OCI-LY1 (cell line): ENCODE results near the gene TRAPPC10.

Experiments
- H2AFZ ChIP-seq: fragments of 200-600 bp; sonication (generic), shearing (Covaris generic); 2 replicates; pipeline ENCODE4 v1.6.0; 2014; ENCODE audit warnings: antibody characterized with exemption, mild to moderate bottlenecking, low read length
- H3F3A ChIP-seq: fragments of 200-600 bp; sonication (generic), shearing (Covaris generic); 2 replicates; pipeline ENCODE4 v1.6.0; 2014; ENCODE audit warnings: mild to moderate bottlenecking, antibody characterized with exemption, low read length, moderate library complexity; ENCODE audit not compliant: insufficient read depth
- H3K27ac ChIP-seq: fragments of 200-600 bp; sonication (generic); 2 replicates; pipeline ENCODE4 v1.5.1; 2014; ENCODE audit warnings: low read length, mixed run types, mild to moderate bottlenecking, low read depth; ENCODE audit not compliant: poor library complexity, severe bottlenecking
- H3K27me3 ChIP-seq: fragments of 200-600 bp; sonication (generic); 2 replicates; pipeline ENCODE4 v1.6.0; 2014; ENCODE audit warnings: antibody characterized with exemption, mild to moderate bottlenecking, low read length, moderate library complexity; ENCODE audit not compliant: insufficient read depth
- H3K36me3 ChIP-seq: fragments of 200-600 bp; sonication (generic); 2 replicates; pipeline ENCODE4 v1.6.1; 2014; ENCODE audit warnings: mild to moderate bottlenecking, antibody characterized with exemption, low read length, moderate library complexity, mixed read lengths; ENCODE audit not compliant: insufficient read depth
- H3K4me1 ChIP-seq: fragments of 200-600 bp; sonication (generic); 2 replicates; pipeline ENCODE4 v1.5.1; 2014; ENCODE audit warnings: mild to moderate bottlenecking, low read length, moderate library complexity; ENCODE audit not compliant: insufficient read depth, severe bottlenecking
- H3K4me2 ChIP-seq: fragments of 200-600 bp; sonication (generic), shearing (Covaris generic); 2 replicates; pipeline ENCODE4 v1.6.1; 2014; ENCODE audit warnings: low read length
- H3K4me3 ChIP-seq: fragments of 200-600 bp; sonication (generic); 2 replicates; pipeline ENCODE4 v1.5.1; 2014; ENCODE audit warnings: low read length, low read depth, mild to moderate bottlenecking, mixed read lengths; ENCODE audit not compliant: poor library complexity, severe bottlenecking
- H3K79me2 ChIP-seq: fragments of 200-600 bp; shearing (Covaris generic); 2 replicates; pipeline ENCODE4 v1.6.1; 2016; ENCODE audit warnings: mixed run types, low read length, mixed read lengths; ENCODE audit not compliant: insufficient read depth
- H3K9ac ChIP-seq: fragments of 200-600 bp; sonication (generic), shearing (Covaris generic); 2 replicates; pipeline ENCODE4 v1.6.1; 2014; ENCODE audit warnings: mild to moderate bottlenecking, low read length, mixed read lengths
- H3K9me2 ChIP-seq: fragments of 200-600 bp; sonication (generic), shearing (Covaris generic); 2 replicates; pipeline ENCODE4 v1.6.1; 2014; ENCODE audit warnings: low read depth, mild to moderate bottlenecking, low read length, mixed read lengths
- H3K9me3 ChIP-seq: fragments of 200-600 bp; shearing (Covaris generic); 2 replicates; pipeline ENCODE4 v1.6.1; 2014; ENCODE audit warnings: low read length, mixed read lengths
- H4K20me1 ChIP-seq: fragments of 200-600 bp; sonication (generic), shearing (Covaris generic); 2 replicates; pipeline ENCODE4 v1.6.0; 2016; ENCODE audit warnings: mild to moderate bottlenecking, low read length; ENCODE audit not compliant: insufficient read depth
- EZH2 ChIP-seq: fragments of 200-600 bp; sonication (generic), shearing (Covaris generic); IDR thresholded peaks from 2 replicates; pipeline ENCODE4 v1.8.0; 2017; ENCODE audit warnings: borderline replicate concordance, mixed run types, mild to moderate bottlenecking, antibody characterized with exemption, low read length, moderate library complexity, mixed read lengths
- TF ChIP-seq, protein P1 (sequence below): fragments of 200-600 bp; sonication (generic), shearing (Covaris generic); IDR thresholded peaks from 2 replicates; pipeline ENCODE4 v1.5.1; 2017; ENCODE audit warnings: mild to moderate bottlenecking, antibody characterized with exemption, low read length, moderate library complexity, mixed read lengths

The TRAPPC10 gene

DNA sequence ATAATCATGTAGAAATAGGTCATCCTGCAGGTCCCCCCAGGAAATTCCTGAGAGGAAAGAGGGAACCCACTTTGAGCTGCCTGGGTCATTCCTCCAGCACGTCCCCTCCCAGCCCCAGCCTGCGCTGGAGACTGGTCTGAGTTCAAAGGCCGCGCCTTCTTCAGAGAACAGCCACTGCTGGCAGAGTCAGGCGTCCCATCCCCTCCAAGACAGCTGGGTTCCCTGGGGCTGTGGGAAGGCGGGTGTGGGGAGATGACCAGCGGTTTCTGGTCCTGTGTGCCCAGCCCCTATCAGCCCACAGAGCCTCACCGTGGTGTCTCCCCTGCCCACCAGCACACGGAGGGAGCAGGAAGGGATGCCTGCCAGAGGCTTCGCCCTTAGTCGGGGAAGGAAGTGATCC, 18.0 kb upstream of the TRAPPC10 start:
- H3F3A ChIP-seq = no peaks in the 10 kb centered on the region
- no peak overlapping the region for H3K9ac ChIP-seq
- H3K4me2 ChIP-seq = no peak overlapping the region
- peaks cover 15% of the 10 kb centered on the region; the same call in 1 of the 2 replicates for H3K27me3 ChIP-seq
- H3K4me3 ChIP-seq = no peak overlapping the region
- H3K9me3 ChIP-seq = no peaks in the 10 kb centered on the region
- H3K9me2 ChIP-seq = no peaks in the 10 kb centered on the region
- no peaks in the 10 kb centered on the region; the same call in 1 of the 2 replicates for H3K36me3 ChIP-seq
- no peaks in the 10 kb centered on the region for H4K20me1 ChIP-seq
- H3K27ac ChIP-seq = no peak overlapping the region
- H3K79me2 ChIP-seq = no peaks in the 10 kb centered on the region
- TF ChIP-seq EZH2 = no peak
- TF ChIP-seq, protein P1, sequence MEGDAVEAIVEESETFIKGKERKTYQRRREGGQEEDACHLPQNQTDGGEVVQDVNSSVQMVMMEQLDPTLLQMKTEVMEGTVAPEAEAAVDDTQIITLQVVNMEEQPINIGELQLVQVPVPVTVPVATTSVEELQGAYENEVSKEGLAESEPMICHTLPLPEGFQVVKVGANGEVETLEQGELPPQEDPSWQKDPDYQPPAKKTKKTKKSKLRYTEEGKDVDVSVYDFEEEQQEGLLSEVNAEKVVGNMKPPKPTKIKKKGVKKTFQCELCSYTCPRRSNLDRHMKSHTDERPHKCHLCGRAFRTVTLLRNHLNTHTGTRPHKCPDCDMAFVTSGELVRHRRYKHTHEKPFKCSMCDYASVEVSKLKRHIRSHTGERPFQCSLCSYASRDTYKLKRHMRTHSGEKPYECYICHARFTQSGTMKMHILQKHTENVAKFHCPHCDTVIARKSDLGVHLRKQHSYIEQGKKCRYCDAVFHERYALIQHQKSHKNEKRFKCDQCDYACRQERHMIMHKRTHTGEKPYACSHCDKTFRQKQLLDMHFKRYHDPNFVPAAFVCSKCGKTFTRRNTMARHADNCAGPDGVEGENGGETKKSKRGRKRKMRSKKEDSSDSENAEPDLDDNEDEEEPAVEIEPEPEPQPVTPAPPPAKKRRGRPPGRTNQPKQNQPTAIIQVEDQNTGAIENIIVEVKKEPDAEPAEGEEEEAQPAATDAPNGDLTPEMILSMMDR = no peak
- no peak overlapping the region for H2AFZ ChIP-seq
- no peaks in the 10 kb centered on the region for H3K4me1 ChIP-seq

DNA sequence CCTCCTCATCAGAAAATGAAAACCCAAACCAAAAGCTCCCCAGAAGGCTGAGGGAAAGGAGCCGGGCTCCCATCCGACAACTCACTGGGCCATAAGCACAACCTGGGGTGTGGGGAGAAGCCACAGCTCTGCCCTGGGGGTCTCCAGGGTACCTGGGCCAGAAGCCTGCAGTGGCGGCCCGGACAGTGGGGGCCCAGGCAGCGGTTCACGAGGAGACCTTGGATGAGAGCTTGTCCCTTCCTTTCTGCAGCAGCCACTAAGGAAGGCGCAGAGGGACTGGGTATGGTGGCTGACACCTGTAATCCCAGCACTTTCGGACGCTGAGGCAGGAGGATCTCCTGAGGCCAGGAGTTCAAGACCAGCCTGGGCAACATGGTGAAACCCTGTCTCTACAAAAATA, 17.5 kb upstream of the TRAPPC10 start:
- no peak for TF ChIP-seq EZH2
- TF ChIP-seq, protein P1 = no peak
- H3K79me2 ChIP-seq = no peaks in the 10 kb centered on the region
- no peaks in the 10 kb centered on the region for H3K4me1 ChIP-seq
- H3K27ac ChIP-seq = no peak overlapping the region
- peaks cover 15% of the 10 kb centered on the region; the same call in 1 of the 2 replicates for H3K27me3 ChIP-seq
- no peaks in the 10 kb centered on the region for H3K9me2 ChIP-seq
- no peaks in the 10 kb centered on the region; the same call in 1 of the 2 replicates for H3K36me3 ChIP-seq
- no peak overlapping the region for H3K4me2 ChIP-seq
- H3K9me3 ChIP-seq = no peaks in the 10 kb centered on the region
- H3K4me3 ChIP-seq = no peak overlapping the region
- no peaks in the 10 kb centered on the region for H4K20me1 ChIP-seq
- no peak overlapping the region for H3K9ac ChIP-seq
- H2AFZ ChIP-seq = no peak overlapping the region
- H3F3A ChIP-seq = no peaks in the 10 kb centered on the region

DNA sequence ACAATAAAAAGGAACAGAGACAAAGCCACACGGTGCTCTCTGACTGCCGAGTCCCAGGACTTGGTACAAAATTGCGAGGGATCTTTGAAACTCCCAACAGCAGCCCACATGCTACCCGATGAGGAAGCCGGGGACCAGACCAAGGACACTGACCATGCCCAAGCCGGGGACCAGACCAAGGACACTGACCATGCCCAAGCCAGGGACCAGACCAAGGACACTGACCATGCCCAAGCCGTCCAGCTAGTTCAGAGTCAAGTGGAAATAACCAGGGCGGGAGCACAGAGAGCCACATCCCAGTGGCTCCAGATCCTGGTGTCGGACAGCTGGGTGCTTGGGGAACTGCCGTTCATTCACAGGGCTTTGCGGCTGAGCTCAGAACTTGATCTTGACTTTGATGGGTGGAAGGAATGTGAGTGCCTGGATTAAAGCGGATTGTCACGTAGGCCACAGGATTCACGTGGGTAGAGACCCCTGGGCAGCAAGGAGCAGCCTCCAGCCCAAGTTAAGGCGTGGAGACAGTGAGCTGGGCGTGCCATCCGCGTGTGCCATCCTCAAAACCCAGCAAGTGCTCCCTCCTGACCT, 16.5 kb upstream of the TRAPPC10 start:
- TF ChIP-seq, protein P1 = no peak
- TF ChIP-seq EZH2 = no peak
- H3K4me3 ChIP-seq = no peak overlapping the region
- H3K4me2 ChIP-seq = no peak overlapping the region
- no peaks in the 10 kb centered on the region for H3K4me1 ChIP-seq
- H3F3A ChIP-seq = no peaks in the 10 kb centered on the region
- no peaks in the 10 kb centered on the region for H3K79me2 ChIP-seq
- no peak overlapping the region for H2AFZ ChIP-seq
- no peak overlapping the region for H3K9ac ChIP-seq
- no peaks in the 10 kb centered on the region for H3K9me3 ChIP-seq
- H3K36me3 ChIP-seq = no peaks in the 10 kb centered on the region; the same call in 1 of the 2 replicates
- H3K9me2 ChIP-seq = no peaks in the 10 kb centered on the region
- H3K27ac ChIP-seq = no peak overlapping the region
- H4K20me1 ChIP-seq = no peaks in the 10 kb centered on the region
- peaks cover 15% of the 10 kb centered on the region; the same call in 1 of the 2 replicates for H3K27me3 ChIP-seq
